HepG2 (cell line): ENCODE data around the gene POLRMT. TPM values are rescaled to one million over a fixed set of nuclear protein-coding genes. Genes with fewer than 3 reads are reported as not detected.

Source experiments
- DPF2 ChIP-seq: sonication (generic); formaldehyde crosslinking; IDR thresholded peaks from 2 replicates; pipeline ENCODE4 v1.4.0; 2020; ENCODE audit warnings: mild to moderate bottlenecking, low read depth, missing genetic modification reagents, borderline replicate concordance
- FOSL2 ChIP-seq: sonication (generic); formaldehyde crosslinking; IDR thresholded peaks from 2 replicates; pipeline ENCODE4 v1.4.0; 2020; ENCODE audit warnings: missing genetic modification reagents
- HIC2 ChIP-seq: sonication (generic); formaldehyde crosslinking; IDR thresholded peaks from 2 replicates; pipeline ENCODE4 v1.9.0; 2022; ENCODE audit warnings: low read depth, missing genetic modification reagents
- HNRNPL ChIP-seq: fragments of 200-400 bp; formaldehyde crosslinking; IDR thresholded peaks from 2 replicates; pipeline ENCODE4 v1.6.1; 2017; ENCODE audit warnings: mild to moderate bottlenecking, low read depth, low read length
- MED1 ChIP-seq: sonication (generic); formaldehyde crosslinking; IDR thresholded peaks from 2 replicates; pipeline ENCODE4 v1.4.0; 2020; ENCODE audit warnings: missing genetic modification reagents
- MLXIP ChIP-seq: sonication (generic); formaldehyde crosslinking; IDR thresholded peaks from 2 replicates; pipeline ENCODE4 v1.9.0; 2021; ENCODE audit warnings: missing genetic modification reagents, borderline replicate concordance
- PATZ1 ChIP-seq: sonication (generic); formaldehyde crosslinking; IDR thresholded peaks from 2 replicates; pipeline ENCODE4 v1.4.0; 2020; ENCODE audit warnings: missing genetic modification reagents
- POLR2A ChIP-seq, 2 experiments: IDR thresholded peaks; 2 replicates each; pipeline ENCODE4 v1.6.1; 2011; ENCODE audit warnings: low read depth in 2 of 2, low read length in 2 of 2, mild to moderate bottlenecking in 1 of 2, moderate library complexity in 1 of 2; ENCODE audit not compliant: insufficient read depth in 1 of 2
- RBFOX2 ChIP-seq: fragments of 200-400 bp; formaldehyde crosslinking; IDR thresholded peaks from 2 replicates; pipeline ENCODE4 v1.6.1; 2017; ENCODE audit warnings: low read depth, mild to moderate bottlenecking, low read length
- RXRA ChIP-seq: sonication (generic); formaldehyde crosslinking; IDR thresholded peaks from 2 replicates; pipeline ENCODE4 v1.5.1; 2020; ENCODE audit warnings: missing genetic modification reagents
- SRF ChIP-seq: IDR thresholded peaks from 2 replicates; pipeline ENCODE4 v1.6.1; 2011; ENCODE audit warnings: mild to moderate bottlenecking, low read depth, low read length, moderate library complexity
- THAP9 ChIP-seq: sonication (generic); formaldehyde crosslinking; IDR thresholded peaks from 2 replicates; pipeline ENCODE4; 2020; ENCODE audit warnings: missing genetic modification reagents, mild to moderate bottlenecking, borderline replicate concordance
- ZBTB8A ChIP-seq: sonication (generic); formaldehyde crosslinking; IDR thresholded peaks from 2 replicates; pipeline ENCODE4 v1.4.0; 2020; ENCODE audit warnings: mild to moderate bottlenecking, low read depth, missing genetic modification reagents, borderline replicate concordance
- ZNF230 ChIP-seq: sonication (generic); formaldehyde crosslinking; IDR thresholded peaks from 2 replicates; pipeline ENCODE4 v1.4.0; 2020; ENCODE audit warnings: mild to moderate bottlenecking, missing genetic modification reagents
- ZNF33B ChIP-seq: sonication (generic); formaldehyde crosslinking; IDR thresholded peaks from 2 replicates; pipeline ENCODE4 v1.5.1; 2020; ENCODE audit warnings: mild to moderate bottlenecking, missing genetic modification reagents
- ZNF574 ChIP-seq: sonication (generic); formaldehyde crosslinking; IDR thresholded peaks from 2 replicates; pipeline ENCODE4 v1.4.0; 2020; ENCODE audit warnings: missing genetic modification reagents
- ZNF713 ChIP-seq: sonication (generic); formaldehyde crosslinking; IDR thresholded peaks from 2 replicates; pipeline ENCODE4 v1.4.0; 2020; ENCODE audit warnings: mild to moderate bottlenecking, missing genetic modification reagents
- ZSCAN25 ChIP-seq: sonication (generic); formaldehyde crosslinking; IDR thresholded peaks from 2 replicates; pipeline ENCODE4 v1.8.0; 2022; ENCODE audit warnings: mild to moderate bottlenecking, missing genetic modification reagents
- polyA plus RNA-seq, 8 experiments: library from polyadenylated mRNA; depleted of rRNA in 3 of 8; stranded (reverse) in 7 of 8; unstranded in 1 of 8; fragments of >200 nt; fragmentation: Illumina TruSeq in 4 of 8; extraction: Trizol in 4 of 8; gene quantifications; 2 replicates each; pipeline versions ENCODE4 v1.2.1 to v1.2.3, GENCODE V29; 2011 to 2016; ENCODE audit warnings: low read depth in 4 of 8, missing spikeins in 1 of 8, mixed read lengths in 1 of 8; ENCODE audit not compliant: insufficient read depth in 1 of 8
- total RNA-seq, 5 experiments: library from RNA; depleted of rRNA; stranded (reverse); fragments of >200 nt; fragmentation: Illumina TruSeq; extraction: Trizol; gene quantifications; 2 replicates each; pipeline ENCODE4 v1.2.3, GENCODE V29; 2016; ENCODE audit warnings: low read depth in 1 of 5

POLRMT gene
- total and polyA plus RNA-seq, 2 of the 13 experiments (the other 11 are each of a cell fraction or from before 2014, with no cell fraction given): 78.0 to 101 TPM

GRCh38 chr19:677201-677600 lies 43.9 kb upstream of the POLRMT start (continued):
- TF ChIP-seq MLXIP (CRISPR knock-in tag) (no peak), RBFOX2 (no peak), ZSCAN25 (CRISPR knock-in tag) (no peak), RXRA (no peak), FOSL2 (CRISPR knock-in tag) (peak; percentile 55), SRF (no peak), HIC2 (CRISPR knock-in tag) (peak; percentile 62), ZNF574 (CRISPR knock-in tag) (no peak; the same call in 1 of the 2 replicates), PATZ1 (CRISPR knock-in tag) (peak; percentile 70), POLR2A (IDR thresholded peaks at IDR 0.05; ENCODE audit: insufficient read depth in 1 of 2, low read depth in 2 of 2, low read length in 2 of 2) (0 out of 4 replicates have a peak, but pooled peaks of 1 of the 2 experiments have one; percentile 6), DPF2 (CRISPR knock-in tag) (no peak), THAP9 (no peak), MED1 (CRISPR knock-in tag) (0 out of 2 replicates have a peak, but pooled peaks have one; percentile 9), ZNF33B (CRISPR knock-in tag) (no peak), ZNF230 (no peak), HNRNPL (peak; percentile 83), ZBTB8A (CRISPR knock-in tag) (no peak), ZNF713 (CRISPR knock-in tag) (no peak)
